HepG2 (cell line): ENCODE data around the gene PRICKLE2. TPM values are rescaled to one million over a fixed set of nuclear protein-coding genes. Genes with fewer than 3 reads are reported as not detected.

Source experiments
- ATAC-seq: fragments of 200-7000 bp; cut with Tn5 transposase; 3 replicates; pipeline ENCODE4 v1.9.1; 2020; ENCODE audit warnings: mild to moderate bottlenecking, moderate library complexity
- BruUV-seq: library from RNA; stranded (reverse); fragments of 400-500 nt; replicated peaks from 2 replicates; lab custom pipeline; 2021; lab: Mats Ljungman, UMichigan
- CTCF ChIA-PET: fragments of 300-600 bp; formaldehyde crosslinking; extraction: SDS; loops from one replicate; lab custom pipeline; 2021; ENCODE audit warnings: low total read pairs, inconsistent platforms, low intra/inter-chr PET ratio; lab: Yijun Ruan, JAX
- POLR2A ChIA-PET: fragments of 350-600 bp; sonication (Branson Sonifier 250); formaldehyde crosslinking; loops from one replicate; lab custom pipeline; 2020; ENCODE audit warnings: antibody characterized with exemption, inconsistent platforms; lab: Yijun Ruan, JAX
- DNase-seq: peaks from one replicate; pipeline ENCODE4 v3.0.0-alpha.2; 2015; ENCODE audit warnings: low spot score
- FAIRE-seq: peaks from 3 replicates; lab custom pipeline; 2011; peaks lifted over from hg19 to GRCh38; lab: Jason Lieb, UNC
- H2AFZ ChIP-seq: one replicate; pipeline ENCODE4 v1.6.1; 2011; ENCODE audit warnings: low read length, inconsistent platforms
- H3K27ac ChIP-seq: fragments of 300-600 bp; 3 replicates; pipeline ENCODE4 v1.8.0; 2011; ENCODE audit warnings: mixed run types, mild to moderate bottlenecking, mixed read lengths, low read length, inconsistent platforms; ENCODE audit not compliant: insufficient read depth; ENCODE audit errors: extremely low read length
- H3K27me3 ChIP-seq, 2 experiments: fragments of 200-600 bp in 1 of 2; 2 replicates in 1 of 2; 3 replicates in 1 of 2; pipeline versions ENCODE4 v1.6.0 to v1.8.0; 2011; ENCODE audit warnings: low read length in 2 of 2, mild to moderate bottlenecking in 2 of 2, moderate library complexity in 2 of 2, inconsistent platforms in 1 of 2; ENCODE audit not compliant: insufficient read depth in 2 of 2, control insufficient read depth in 1 of 2
- H3K36me3 ChIP-seq, 2 experiments: fragments of 200-600 bp in 1 of 2; replicated peaks in 1 of 2; 2 replicates in 1 of 2; 3 replicates in 1 of 2; pipeline versions ENCODE4 v1.5.1 to v1.8.0; 2011; ENCODE audit warnings: low read length in 2 of 2, inconsistent platforms in 1 of 2; ENCODE audit not compliant: insufficient read depth in 2 of 2, control insufficient read depth in 1 of 2
- H3K4me1 ChIP-seq: 2 replicates; pipeline ENCODE4 v1.5.1; 2012; ENCODE audit warnings: low read length, inconsistent platforms; ENCODE audit not compliant: insufficient read depth
- H3K4me2 ChIP-seq: 2 replicates; pipeline ENCODE4 v1.6.0; 2011; ENCODE audit warnings: low read depth, low read length, inconsistent platforms
- H3K4me3 ChIP-seq, 3 experiments: fragments of 200-600 bp in 1 of 3; sonication (generic), shearing (Covaris generic) in 1 of 3; replicated peaks in 1 of 3; 2 replicates each; pipeline ENCODE4 v1.5.1; 2011 to 2016; ENCODE audit warnings: low read length in 3 of 3, inconsistent platforms in 2 of 3, low read depth in 2 of 3, mild to moderate bottlenecking in 2 of 3, control low read depth in 1 of 3, mixed read lengths in 1 of 3; ENCODE audit not compliant: insufficient read depth in 1 of 3
- H3K79me2 ChIP-seq: one replicate; pipeline ENCODE4 v1.6.1; 2011; ENCODE audit warnings: low read length, inconsistent platforms; ENCODE audit not compliant: insufficient read depth
- H3K9ac ChIP-seq: 2 replicates; pipeline ENCODE4 v1.6.0; 2011; ENCODE audit warnings: mild to moderate bottlenecking, low read depth, low read length, inconsistent platforms; ENCODE audit not compliant: insufficient read depth
- H3K9me3 ChIP-seq: 2 replicates; pipeline ENCODE4 v1.5.1; 2012; ENCODE audit warnings: mild to moderate bottlenecking, low read length
- H4K20me1 ChIP-seq: 2 replicates; pipeline ENCODE4 v1.6.0; 2011; ENCODE audit warnings: inconsistent platforms, mild to moderate bottlenecking, low read length, moderate library complexity; ENCODE audit not compliant: insufficient read depth
- FIP1L1 ChIP-seq: fragments of 200-400 bp; formaldehyde crosslinking; IDR thresholded peaks from 2 replicates; pipeline ENCODE4 v1.6.1; 2018; ENCODE audit warnings: low read depth, mild to moderate bottlenecking, low read length, moderate library complexity, borderline replicate concordance; ENCODE audit not compliant: insufficient read depth
- PCBP1 ChIP-seq: fragments of 200-400 bp; formaldehyde crosslinking; IDR thresholded peaks from 2 replicates; pipeline ENCODE4 v1.6.1; 2017; ENCODE audit warnings: mild to moderate bottlenecking, low read depth, low read length, borderline replicate concordance
- ZNF550 ChIP-seq: sonication (generic); formaldehyde crosslinking; IDR thresholded peaks from 2 replicates; pipeline ENCODE4 v1.4.0; 2020; ENCODE audit warnings: mild to moderate bottlenecking, missing genetic modification reagents, borderline replicate concordance
- ZSCAN22 ChIP-seq: sonication (generic); formaldehyde crosslinking; IDR thresholded peaks from 2 replicates; pipeline ENCODE4 v1.4.0; 2020; ENCODE audit warnings: mild to moderate bottlenecking, missing genetic modification reagents
- WGBS: methylation state at CpG from one replicate; pipeline ENCODE4 v1.1.6; 2017; ENCODE audit warnings: low lambda C conversion rate; 5-methylcytosine and 5-hydroxymethylcytosine counted together
- in situ Hi-C: cut with HindIII; loops from 2 replicates; pipeline ENCODE4 v1.10.0; 2017; ENCODE audit warnings: low pct_unique_long_range_greater_than_20kb; ENCODE audit not compliant: extremely low pct_ligation_motif_present
- intact Hi-C: fragments of 100-400 bp; cut with micrococcal nuclease; formaldehyde crosslinking; loops from one replicate; pipeline ENCODE4 v1.10.0; 2022; ENCODE audit not compliant: unreplicated experiment
- polyA plus RNA-seq, 8 experiments: library from polyadenylated mRNA; depleted of rRNA in 3 of 8; stranded (reverse) in 7 of 8; unstranded in 1 of 8; fragments of >200 nt; fragmentation: Illumina TruSeq in 4 of 8; extraction: Trizol in 4 of 8; gene quantifications; 2 replicates each; pipeline versions ENCODE4 v1.2.1 to v1.2.3, GENCODE V29; 2011 to 2016; ENCODE audit warnings: low read depth in 4 of 8, missing spikeins in 1 of 8, mixed read lengths in 1 of 8; ENCODE audit not compliant: insufficient read depth in 1 of 8
- total RNA-seq, 5 experiments: library from RNA; depleted of rRNA; stranded (reverse); fragments of >200 nt; fragmentation: Illumina TruSeq; extraction: Trizol; gene quantifications; 2 replicates each; pipeline ENCODE4 v1.2.3, GENCODE V29; 2016; ENCODE audit warnings: low read depth in 1 of 5
- TF ChIP-seq, protein P1 (sequence below): sonication (generic); formaldehyde crosslinking; IDR thresholded peaks from 2 replicates; pipeline ENCODE4 v1.5.1; 2020; ENCODE audit warnings: mild to moderate bottlenecking, moderate library complexity, missing genetic modification reagents
- TF ChIP-seq, protein P2 (sequence below): IDR thresholded peaks from 2 replicates; pipeline ENCODE4 v1.6.1; 2016; ENCODE audit warnings: low read depth, control low read depth

The PRICKLE2 gene
- total and polyA plus RNA-seq, 2 of the 13 experiments (the other 11 are each of a cell fraction or from before 2014, with no cell fraction given), result 0.01 to 0.07 TPM

DNA sequence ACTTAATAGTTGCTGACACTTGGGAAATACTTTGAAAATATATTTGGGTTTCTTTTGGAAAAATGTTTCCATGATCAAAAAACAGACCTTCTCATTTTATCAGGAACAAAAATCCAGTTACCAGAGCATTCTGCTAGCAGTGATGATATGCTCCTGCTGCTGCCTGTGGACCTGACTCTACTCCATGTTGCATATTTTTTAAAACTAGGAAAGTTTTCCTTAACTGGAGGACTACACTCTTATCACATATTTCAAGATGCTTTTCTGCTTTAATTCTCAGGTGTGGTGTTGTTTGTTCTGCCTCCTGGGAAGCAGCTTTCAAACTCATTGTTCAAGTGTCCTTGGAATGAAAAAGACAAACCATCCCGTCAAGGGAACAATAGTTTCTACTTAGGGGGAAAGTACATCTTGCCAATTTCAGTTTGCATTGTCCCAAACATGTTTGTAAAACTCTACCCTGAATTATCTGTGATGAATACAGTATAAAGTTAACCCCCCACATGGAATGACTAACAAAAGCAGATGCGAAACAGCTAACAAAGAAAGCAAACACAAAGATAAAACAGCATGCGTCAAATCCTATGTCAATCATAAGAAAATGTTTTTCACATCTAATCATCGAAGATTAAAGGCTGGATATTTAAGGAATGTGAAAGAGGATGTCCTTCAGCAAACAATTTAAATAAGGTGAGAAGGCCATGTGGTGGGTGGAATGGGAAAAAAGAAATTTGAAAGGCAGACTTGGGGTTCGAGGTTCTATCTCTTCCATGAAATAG is 161.9 kb downstream of the PRICKLE2 start:
- no peak overlapping the region for H3K4me3 ChIP-seq
- H3K4me1 ChIP-seq, result no peaks in the 10 kb centered on the region
- no peaks in the 10 kb centered on the region for H3K79me2 ChIP-seq
- H3K9ac ChIP-seq, result no peak overlapping the region
- no peak for DNase-seq
- ChIA-PET CTCF (no interaction called here), POLR2A (no interaction called here)
- no peaks in the 10 kb centered on the region for H3K36me3 ChIP-seq
- H3K9me3 ChIP-seq, result no peaks in the 10 kb centered on the region
- H4K20me1 ChIP-seq, result no peaks in the 10 kb centered on the region
- ATAC-seq, result no peak
- H3K4me2 ChIP-seq, result no peak overlapping the region
- H2AFZ ChIP-seq, result no peak overlapping the region
- in situ Hi-C loops (no loop called here), intact Hi-C loops (no loop called here)
- H3K27me3 ChIP-seq, result no peaks in the 10 kb centered on the region; a peak in 1 of 5 replicates
- under 1% methylated on average over 5 of the region's 5 CpGs for WGBS
- H3K27ac ChIP-seq, result no peak overlapping the region
- TF ChIP-seq FIP1L1 (no peak), PCBP1 (no peak), ZSCAN22 (CRISPR knock-in tag) (no peak), ZNF550 (CRISPR knock-in tag) (no peak)
- TF ChIP-seq, protein P1, sequence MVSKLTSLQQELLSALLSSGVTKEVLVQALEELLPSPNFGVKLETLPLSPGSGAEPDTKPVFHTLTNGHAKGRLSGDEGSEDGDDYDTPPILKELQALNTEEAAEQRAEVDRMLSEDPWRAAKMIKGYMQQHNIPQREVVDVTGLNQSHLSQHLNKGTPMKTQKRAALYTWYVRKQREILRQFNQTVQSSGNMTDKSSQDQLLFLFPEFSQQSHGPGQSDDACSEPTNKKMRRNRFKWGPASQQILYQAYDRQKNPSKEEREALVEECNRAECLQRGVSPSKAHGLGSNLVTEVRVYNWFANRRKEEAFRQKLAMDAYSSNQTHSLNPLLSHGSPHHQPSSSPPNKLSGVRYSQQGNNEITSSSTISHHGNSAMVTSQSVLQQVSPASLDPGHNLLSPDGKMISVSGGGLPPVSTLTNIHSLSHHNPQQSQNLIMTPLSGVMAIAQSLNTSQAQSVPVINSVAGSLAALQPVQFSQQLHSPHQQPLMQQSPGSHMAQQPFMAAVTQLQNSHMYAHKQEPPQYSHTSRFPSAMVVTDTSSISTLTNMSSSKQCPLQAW (CRISPR knock-in tag), result no peak
- TF ChIP-seq, protein P2, sequence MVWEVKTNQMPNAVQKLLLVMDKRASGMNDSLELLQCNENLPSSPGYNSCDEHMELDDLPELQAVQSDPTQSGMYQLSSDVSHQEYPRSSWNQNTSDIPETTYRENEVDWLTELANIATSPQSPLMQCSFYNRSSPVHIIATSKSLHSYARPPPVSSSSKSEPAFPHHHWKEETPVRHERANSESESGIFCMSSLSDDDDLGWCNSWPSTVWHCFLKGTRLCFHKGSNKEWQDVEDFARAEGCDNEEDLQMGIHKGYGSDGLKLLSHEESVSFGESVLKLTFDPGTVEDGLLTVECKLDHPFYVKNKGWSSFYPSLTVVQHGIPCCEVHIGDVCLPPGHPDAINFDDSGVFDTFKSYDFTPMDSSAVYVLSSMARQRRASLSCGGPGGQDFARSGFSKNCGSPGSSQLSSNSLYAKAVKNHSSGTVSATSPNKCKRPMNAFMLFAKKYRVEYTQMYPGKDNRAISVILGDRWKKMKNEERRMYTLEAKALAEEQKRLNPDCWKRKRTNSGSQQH (CRISPR knock-in tag), result no peak
- TF ChIP-seq, all 625 proteins: peak for 0
- no peak for FAIRE-seq
- no TSS peak for BruUV-seq
